GM13976 (cell line): Measurements from ENCODE around the gene EFCAB11.
A peak's percentile ranks its signal among the peaks of the same experiment; 100 is the strongest.
"Not testable (repeated sequence)": the region's sequence is repeated elsewhere in the genome, so short reads cannot be mapped to it uniquely, and the experiment has no call there.

Experiments
- DNase-seq: peaks from one replicate; pipeline ENCODE4 v3.0.0; 2012; ENCODE audit warnings: low spot score
- in situ Hi-C: fragments of 300-500 bp; cut with MboI; formaldehyde crosslinking; loops from one replicate; pipeline ENCODE4 v1.12.0; 2022; ENCODE audit warnings: low sequenced_read_pairs, mixed read lengths, inconsistent platforms; ENCODE audit not compliant: unreplicated experiment
- TF ChIP-seq, protein P1 (sequence below): IDR thresholded peaks from 2 replicates; pipeline ENCODE4 v1.5.1; 2012; ENCODE audit warnings: borderline replicate concordance, mild to moderate bottlenecking; ENCODE audit not compliant: insufficient read depth; ENCODE audit errors: extremely low read depth, missing control alignments, control extremely low read depth

The EFCAB11 gene

GRCh38 chr14:89899917-89900663, 54.4 kb downstream of the EFCAB11 start:
- peak; percentile 35 for DNase-seq
- TF ChIP-seq, protein P1, sequence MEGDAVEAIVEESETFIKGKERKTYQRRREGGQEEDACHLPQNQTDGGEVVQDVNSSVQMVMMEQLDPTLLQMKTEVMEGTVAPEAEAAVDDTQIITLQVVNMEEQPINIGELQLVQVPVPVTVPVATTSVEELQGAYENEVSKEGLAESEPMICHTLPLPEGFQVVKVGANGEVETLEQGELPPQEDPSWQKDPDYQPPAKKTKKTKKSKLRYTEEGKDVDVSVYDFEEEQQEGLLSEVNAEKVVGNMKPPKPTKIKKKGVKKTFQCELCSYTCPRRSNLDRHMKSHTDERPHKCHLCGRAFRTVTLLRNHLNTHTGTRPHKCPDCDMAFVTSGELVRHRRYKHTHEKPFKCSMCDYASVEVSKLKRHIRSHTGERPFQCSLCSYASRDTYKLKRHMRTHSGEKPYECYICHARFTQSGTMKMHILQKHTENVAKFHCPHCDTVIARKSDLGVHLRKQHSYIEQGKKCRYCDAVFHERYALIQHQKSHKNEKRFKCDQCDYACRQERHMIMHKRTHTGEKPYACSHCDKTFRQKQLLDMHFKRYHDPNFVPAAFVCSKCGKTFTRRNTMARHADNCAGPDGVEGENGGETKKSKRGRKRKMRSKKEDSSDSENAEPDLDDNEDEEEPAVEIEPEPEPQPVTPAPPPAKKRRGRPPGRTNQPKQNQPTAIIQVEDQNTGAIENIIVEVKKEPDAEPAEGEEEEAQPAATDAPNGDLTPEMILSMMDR: peak; percentile 41
- in situ Hi-C loops: loop anchor here (25.0 kb wide), 1 partner anchor 738 kb away; no protein-coding TSS in a partner anchor

- in situ Hi-C loops: no loop called here
- no peak for DNase-seq
- TF ChIP-seq, protein P1: no peak
These were observed 55.2 kb downstream of the EFCAB11 start for GRCh38 chr14:89899291-89899690.

DNA sequence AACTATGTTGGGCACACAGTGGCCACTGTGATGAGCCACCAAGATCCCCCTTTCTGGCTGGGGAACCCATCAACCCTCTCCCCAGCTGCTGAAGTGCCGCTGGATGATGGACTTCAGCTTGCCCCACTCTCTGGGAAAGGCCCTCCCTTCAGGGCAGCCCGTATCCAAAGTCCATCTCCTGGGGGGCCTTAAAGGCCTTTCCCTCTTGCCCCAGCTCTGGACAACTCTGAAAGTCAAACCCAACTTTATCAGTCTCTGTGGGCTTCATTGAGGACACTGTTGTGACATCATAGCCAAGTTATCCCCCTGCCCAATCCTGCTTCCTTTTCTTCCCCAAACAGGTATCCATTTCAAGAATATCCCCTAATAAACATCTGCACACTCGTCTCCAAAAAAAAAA, 61.1 kb downstream of the EFCAB11 start:
- in situ Hi-C loops, DNase-seq: not testable (repeated sequence)

- TF ChIP-seq, protein P1: no peak
- DNase-seq: no peak
- in situ Hi-C loops: no loop called here
These were observed 61.6 kb downstream of the EFCAB11 start for GRCh38 chr14:89892953-89893352.

DNA sequence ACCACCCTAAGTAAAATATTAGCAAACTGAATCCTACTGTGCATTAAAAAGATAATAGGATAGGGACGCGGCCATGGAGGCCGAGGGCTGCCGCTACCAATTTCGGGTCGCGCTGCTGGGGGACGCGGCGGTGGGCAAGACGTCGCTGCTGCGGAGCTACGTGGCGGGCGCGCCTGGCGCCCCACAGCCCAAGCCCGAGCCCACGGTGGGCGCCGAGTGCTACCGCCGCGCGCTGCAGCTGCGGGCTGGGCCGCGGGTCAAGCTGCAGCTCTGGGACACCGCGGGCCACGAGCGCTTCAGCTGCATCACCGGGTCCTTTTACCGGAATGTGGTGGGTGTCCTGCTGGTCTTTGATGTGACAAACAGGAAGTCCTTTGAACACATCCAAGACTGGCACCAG, 62.8 kb downstream of the EFCAB11 start:
- DNase-seq, in situ Hi-C loops: not testable (repeated sequence)

DNA sequence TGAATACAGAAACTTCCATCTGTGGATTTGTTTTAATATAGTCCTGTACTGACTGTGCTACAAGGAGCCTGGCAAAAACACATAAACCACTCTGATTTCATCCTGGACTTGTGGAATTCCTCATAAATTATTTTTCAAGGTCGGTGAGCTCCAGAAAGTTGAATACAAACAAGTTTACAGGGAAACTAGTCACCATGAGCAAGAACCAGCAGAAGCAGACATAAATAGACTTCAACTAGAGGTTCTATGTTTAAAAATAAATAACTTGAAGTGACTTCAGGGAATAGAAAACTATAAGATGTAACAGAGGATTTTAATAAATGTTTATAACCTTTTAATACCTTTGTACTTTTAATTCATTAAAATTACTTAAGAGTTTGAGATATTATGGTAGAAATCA, 63.5 kb downstream of the EFCAB11 start:
- TF ChIP-seq, protein P1: no peak
- no peak for DNase-seq
- in situ Hi-C loops: no loop called here

DNA sequence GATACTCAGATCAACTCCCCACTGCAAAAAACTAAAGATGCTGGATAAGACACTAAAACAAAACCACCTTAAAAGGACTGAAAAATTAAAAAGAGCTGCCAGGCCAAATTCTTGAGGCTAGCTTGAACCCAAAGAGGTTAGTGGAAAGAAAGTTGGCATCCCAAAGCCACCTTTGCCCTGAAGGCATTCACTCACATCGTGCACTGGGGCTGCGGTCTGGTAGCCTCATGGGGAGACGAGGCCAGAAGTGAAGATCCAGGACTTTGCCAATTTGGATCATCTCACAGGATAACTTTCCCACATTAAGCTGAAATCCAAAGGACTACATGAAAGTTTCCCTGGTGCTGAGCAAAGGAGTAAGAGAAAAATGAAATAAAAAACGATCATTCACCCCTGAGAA, 63.9 kb downstream of the EFCAB11 start:
- in situ Hi-C loops: no loop called here
- TF ChIP-seq, protein P1: no peak

DNA sequence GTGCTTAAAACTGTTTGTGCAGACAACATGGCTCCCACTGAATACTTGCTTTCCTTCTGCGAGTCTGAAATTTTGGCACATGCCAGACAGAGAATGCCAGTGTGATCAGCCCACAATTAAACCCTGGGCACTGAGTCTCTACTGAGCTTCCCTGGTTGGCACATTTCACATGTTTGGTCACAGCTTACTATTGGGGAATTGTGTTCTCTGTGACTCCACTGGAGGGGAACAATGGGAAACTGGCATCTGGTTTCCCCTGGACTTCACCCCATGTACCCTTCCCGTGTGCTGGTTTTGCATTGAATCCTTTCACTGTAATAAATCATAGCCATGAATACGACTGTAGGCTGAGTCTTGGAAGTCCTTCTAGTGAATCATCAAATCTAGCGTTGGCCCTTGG, 64.9 kb downstream of the EFCAB11 start:
- in situ Hi-C loops: no loop called here
- TF ChIP-seq, protein P1: no peak
- DNase-seq: no peak

More for the DNA sequence above, 63.9 kb downstream of the EFCAB11 start:
- no peak for DNase-seq
